Endometrial microvascular endothelial cells (primary cell): ENCODE measurements around the gene XXYLT1. TPM values are rescaled to one million over a fixed set of nuclear protein-coding genes. Genes with fewer than 3 reads are reported as not detected.

Experiments
- in situ Hi-C: cut with HindIII; loops from 2 replicates; pipeline ENCODE4 v1.10.0; 2017; ENCODE audit warnings: low sequenced_read_pairs, low pct_unique_long_range_greater_than_20kb; ENCODE audit errors: inconsistent ontology term
- total RNA-seq: library from RNA; depleted of rRNA; stranded (reverse); fragments of >200 nt; gene quantifications from one replicate; pipeline ENCODE4 v1.2.3, GENCODE V29; 2015; ENCODE audit errors: inconsistent ontology term

XXYLT1 gene
- total RNA-seq, 1 donor from 2014 or later = 63.7 TPM

DNA sequence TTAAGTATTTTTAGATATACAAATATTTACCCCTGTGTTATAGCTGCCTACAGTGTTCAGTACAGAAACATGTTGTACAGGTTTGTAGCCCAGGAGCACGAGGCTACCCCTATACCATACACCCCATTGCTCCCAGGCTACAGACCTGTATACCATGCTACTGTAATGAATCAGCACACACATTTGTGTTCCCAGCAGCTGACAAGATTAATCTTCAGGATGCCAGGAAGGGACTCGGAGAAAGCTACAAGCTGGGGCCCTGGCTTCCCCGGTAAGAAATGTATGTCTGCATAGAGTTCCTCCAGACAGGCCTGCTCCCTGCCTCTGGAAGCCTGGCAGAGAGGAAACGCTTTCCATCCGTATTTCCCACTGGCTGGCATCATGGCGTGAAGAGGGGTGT is 136.5 kb downstream of the XXYLT1 start:
- in situ Hi-C loops = no loop called here

DNA sequence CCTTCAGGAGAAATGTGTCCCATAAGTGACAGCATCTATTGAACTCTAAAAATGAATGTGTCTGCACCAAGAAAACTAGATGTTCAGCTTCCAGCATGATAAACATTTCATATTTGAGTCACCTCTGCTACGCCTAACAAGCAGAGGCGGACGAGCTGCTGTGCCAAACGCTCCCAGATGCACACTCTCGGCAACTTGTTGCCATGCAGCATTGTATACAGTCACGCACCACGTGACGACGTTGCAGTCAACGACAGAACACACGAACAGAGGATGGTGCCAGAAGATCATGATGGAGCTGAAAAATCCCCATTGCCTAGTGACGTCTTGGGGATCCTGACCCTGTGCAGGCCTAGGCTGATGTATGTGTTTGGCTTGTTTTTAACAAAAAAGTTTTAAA is 137.5 kb downstream of the XXYLT1 start:
- in situ Hi-C loops = no loop called here

DNA sequence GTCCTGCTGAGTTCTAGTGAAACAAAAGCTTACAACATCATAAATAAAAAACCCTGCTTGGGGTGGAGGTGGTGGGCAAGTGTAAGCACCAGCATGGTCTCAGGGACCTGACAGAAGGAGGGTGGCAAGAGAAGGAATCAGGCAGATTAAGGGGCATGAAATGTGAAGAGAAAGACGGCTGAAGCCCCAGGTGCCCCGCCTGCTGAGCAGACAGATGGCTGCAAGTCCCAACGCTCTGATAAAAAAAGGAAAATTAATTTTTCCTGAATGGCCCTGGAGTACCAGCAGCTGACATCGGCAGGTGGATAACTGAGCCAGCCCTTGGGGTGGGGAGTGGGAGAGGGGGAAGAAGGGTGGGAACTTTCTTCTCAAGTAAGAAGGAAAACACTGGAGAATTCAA is 137.9 kb downstream of the XXYLT1 start:
- in situ Hi-C loops = no loop called here

DNA sequence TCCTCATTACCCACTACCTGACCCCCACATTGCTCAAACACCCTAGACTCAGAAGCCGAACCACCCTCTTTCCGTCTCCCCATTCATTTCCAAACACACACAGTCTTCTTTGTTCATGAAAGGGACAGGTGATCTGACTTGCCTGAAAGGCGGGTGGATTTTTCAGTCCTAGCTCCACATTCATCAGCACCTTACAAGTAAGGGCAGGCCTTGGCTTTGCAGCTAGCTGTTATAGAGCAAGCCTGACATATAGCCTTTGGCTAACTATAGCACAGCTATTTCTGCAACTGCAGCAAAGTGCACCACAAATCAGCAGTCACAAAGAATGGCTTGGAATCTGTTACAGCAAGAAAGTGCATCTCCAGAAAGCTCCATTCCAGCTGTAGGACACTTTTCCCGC is 139.8 kb downstream of the XXYLT1 start:
- in situ Hi-C loops = no loop called here

DNA sequence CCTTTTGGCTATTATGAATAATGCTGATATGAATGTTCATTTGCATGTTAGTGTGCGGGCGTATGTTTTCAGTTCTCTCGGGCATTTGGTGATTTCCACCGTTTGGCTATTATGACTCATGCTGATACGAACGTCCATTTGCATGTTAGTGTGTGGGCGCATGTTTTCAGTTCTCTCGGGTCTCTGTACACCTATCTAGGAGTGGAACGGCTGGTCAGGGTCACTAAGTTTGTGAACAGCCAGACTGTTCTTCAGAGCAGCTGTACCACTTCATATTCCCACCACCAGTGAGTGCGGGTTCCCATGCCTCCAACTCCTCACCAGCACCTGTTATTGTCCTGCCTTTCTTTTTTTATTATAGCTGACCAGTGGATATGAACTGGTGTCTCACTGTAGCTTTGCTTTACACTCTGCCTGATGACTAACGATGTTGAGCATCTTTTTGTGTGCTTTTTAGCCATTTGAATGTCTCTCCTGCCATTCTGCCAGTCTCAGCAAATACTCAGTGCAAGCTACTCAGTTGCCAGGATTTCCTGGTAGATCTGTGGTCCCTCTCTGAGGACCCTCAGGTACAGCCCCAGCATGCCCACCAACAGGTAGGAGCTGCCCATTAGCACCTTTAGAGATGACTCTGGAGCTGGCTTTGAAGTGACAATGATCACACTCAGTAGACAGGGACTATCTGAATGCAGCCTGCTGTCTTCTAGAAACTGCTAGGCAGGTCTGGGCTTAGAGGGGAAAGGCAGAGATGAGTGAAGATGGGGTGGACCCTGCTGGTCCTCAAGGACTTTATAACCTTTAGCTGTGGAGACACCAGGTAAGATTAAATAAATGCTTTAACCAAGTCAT is 141.1 kb downstream of the XXYLT1 start:
- in situ Hi-C loops = no loop called here

DNA sequence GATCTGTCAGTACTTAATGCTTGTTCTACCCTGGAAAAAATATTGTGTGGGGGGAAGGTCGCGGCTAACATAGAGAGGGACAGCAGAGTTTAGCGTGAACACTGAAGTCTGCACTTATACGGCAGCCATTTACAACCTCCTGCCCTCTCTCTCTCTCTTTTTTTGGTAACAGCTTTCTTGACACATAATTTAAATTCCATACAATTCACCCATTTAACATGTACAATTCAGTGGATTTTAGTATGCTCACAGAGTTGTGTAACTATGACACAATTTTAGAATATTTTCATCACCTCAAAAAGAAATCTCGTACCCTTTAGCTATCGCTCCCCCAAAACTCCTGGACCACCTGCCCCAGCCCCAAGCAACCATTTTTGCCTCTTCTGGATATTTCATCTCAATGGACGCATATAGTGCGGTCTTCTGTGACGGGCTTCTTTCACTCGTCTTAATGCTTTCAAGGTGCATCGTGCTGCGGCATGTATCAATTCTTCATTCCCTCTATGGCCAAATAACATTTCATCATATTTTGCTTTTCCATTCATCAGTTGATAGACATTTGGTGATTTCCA is 141.8 kb downstream of the XXYLT1 start:
- in situ Hi-C loops = no loop called here

DNA sequence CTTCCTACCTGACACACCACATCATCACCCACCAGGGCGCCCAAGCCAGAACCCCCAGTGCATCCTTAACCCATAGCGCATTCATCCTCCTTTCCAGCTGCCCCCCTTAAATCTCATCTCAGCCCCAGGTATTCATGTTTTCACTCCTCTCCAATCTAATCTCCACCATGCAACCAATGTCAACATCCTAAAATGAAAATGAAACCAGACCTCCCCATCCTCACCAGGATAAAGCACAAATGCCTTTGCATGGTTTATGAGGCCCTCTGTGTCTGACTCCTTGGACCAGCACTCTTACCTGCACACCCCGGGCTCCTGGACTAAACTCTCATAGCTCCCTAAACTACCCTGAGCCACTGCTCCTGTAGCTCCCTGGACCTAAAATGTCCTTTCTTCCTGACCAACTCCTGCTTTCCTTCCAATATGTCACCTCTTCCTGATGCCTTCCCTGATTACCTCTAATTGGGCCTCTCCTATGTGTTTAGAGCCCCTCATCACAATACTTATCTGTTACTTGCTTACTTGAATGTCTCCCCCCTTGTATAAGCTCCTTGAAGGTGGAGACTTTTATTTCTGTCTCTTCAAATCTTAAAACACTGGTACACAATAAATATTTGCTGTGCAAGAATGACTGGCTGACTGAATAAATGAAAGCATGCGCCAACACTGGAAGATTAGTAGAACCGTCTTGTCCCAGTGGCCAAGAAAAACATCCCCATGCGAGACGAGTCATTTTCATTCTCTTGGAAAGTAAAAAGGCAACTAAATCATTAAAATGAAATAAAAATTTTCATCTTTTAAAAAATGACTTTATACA is 142.5 kb downstream of the XXYLT1 start:
- in situ Hi-C loops = no loop called here

DNA sequence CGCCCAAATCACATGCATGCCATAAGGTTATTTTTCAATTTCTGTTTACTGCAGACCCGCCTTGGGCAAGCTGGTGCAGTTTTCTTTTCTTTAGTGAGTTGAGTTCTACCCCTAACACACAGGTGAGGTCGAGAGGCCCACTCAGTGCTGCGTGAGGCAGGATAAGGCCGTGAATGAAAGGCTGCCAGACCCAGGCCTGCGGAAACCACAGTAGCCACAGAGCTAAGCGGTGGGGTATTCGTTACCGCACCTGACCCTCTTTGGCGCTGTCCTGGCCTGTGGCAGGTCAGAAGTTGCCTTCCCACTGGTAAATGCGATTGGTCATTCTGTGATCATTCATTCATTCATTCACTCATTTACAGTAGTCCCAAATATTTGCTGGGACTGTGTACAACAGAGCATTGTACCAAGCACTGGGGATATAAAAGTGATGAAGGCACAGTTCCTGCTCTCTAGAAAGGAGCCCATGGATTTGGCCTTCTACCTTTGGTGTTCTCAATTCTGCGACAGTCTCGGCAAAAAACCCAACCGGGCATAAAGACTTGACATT is 144.8 kb downstream of the XXYLT1 start:
- in situ Hi-C loops = no loop called here

DNA sequence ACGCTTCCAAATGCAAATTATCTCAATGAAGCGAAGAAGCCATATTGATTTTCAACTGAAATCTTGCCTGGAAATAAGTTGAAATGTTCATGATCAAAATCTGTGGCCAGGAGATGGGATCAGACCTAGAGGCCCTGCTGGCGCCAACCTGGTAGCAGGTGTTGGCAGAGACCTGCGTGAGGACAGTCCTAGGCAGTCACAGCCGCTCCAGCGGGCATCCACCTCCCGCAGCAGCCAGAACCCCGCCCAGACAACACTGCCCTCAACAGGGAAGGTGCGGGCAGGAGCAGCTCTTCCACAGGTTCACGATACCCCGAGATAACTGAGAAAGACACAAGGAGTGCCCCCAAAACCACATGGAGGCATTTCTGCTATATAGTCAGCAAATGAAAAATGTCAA is 145.3 kb downstream of the XXYLT1 start:
- in situ Hi-C loops = no loop called here

DNA sequence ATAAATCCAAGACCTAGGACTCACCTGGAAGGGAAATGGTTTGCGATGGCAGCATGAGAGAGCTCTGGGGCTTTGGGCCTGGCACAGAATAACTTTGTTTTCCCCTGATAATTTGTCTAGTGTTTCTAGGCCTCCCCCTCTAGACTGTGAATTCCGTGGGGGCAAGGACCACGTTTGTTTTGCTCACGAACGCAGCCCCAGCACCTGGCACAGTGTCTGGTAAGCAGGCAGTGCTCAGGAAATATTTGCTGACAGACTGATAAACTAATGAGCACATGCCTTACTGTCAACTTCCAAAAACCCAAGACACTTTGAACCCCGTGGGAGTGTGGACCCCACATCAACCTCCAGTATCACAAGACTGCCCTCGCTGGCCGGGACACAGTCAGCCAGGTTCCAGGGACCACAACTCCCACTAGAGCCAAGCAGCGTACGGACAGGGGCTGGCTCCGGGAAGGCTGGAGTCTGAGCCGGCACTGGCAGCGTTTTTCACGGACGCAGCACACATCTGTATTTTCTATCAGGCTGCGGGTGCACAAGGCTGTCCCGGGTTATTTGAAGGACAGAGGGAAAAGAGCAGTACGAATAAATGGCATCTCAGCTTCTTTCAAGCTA is 146.5 kb downstream of the XXYLT1 start:
- in situ Hi-C loops = no loop called here

DNA sequence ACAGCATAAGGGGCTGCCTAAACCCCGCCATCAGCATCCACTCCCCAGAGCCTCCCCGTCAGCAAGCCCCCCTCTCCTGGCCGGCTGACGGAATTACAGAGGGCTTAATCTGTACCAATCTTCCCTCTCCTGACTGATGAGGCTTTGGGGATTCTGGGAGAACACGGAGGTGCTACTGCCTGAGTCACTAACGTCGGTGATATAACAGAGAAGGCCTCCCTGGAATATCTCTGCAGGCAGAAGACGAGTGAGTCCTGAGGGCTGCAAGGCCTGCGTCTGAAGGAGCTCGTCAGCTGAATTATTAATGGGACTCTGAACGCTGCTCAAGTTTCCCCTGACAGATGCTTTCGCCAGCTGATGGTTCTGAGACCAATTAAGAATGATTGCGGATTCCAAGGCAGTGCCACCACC is 147.7 kb downstream of the XXYLT1 start:
- in situ Hi-C loops = no loop called here

DNA sequence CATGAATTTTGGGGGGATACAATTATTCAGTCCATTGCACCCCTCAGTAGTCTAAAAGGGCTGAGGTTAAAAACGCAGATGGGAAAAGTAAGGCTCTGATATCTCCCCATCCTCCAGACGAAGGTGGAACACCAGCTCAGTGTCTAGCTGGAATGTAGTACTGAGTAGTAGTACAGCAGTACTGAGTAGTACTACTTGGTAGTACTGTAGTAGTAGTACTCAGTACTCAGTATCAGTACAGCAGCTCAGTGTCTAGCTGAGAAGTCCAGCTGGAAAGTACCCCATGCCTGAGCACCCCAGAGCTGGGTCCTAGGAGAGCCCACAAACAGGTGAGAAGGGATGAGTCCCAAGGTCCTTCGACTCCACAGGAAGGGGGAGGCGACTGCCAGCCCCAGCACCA is 148.7 kb downstream of the XXYLT1 start:
- in situ Hi-C loops = no loop called here

DNA sequence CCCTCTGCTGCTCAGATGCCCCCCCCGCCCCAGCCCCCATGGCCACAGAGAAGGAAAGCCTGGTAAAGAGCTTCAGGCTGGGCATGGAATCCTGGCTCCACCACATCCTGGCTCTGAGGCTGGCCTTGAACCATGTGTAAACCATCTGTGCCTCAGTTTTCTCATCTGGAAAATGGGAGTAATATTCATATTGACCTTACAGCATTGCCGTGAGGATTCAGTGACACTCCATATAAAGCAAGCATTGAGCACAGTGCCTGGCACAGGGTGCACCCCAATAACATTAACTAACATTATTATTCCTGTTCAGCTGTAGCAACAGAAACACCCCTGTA is 150.7 kb downstream of the XXYLT1 start:
- in situ Hi-C loops = no loop called here

DNA sequence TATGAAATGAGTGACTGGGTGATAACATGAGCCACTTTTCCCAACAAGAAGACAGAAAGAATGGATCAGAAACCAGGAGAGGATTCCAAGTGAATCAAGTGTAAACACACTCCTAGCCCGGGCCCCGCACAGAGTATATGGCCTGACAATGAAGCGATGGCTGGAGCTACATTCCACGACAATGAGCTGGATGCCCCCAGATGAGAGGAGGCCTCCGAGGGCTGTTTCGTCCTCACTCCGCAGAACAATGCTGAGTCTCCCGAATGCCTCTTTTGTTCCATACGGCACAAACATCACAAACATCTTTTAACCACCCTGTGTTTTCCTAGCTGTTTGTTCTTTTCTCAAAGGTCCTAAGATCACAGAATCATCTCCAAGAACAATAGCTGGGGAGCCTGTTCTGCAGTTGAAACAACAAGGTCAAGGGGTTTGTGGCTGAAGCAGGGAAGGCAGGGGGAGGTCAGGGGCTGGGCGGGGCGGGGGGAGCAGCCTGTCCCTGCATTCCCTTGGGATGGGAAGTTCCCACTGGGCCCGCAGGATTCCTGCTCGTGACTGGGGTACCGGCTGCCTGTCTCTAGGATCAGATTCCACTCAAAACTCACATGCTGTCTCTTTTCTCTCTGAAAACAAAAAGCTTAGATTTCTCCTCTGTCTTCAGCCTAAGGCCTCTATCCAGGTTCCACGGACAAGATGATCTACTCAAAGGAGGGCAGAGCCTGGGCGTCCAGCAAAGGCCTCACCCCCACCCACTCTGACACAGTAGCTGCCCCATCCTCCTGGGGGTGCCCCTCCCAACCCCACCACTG is 151.3 kb downstream of the XXYLT1 start:
- in situ Hi-C loops = no loop called here

DNA sequence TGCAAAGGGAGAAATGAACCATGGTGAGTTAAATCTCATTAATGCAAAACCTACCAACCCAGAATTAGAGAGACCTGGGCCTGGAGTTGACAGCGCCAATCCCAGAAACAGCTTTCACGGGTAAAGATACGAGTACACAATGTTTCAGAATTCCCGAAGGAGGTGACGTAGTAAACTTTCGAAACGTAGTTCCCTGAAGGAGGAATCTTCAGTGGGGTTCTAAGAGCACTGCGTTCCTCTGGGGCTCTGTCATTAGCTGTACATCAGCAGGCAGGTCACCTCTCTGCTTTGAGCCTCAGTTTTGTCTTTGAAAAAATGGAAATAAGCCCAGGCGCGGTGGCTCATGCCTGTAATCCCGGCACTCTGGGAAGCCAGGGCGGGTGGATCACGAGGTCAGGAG is 152.3 kb downstream of the XXYLT1 start:
- in situ Hi-C loops = no loop called here

DNA sequence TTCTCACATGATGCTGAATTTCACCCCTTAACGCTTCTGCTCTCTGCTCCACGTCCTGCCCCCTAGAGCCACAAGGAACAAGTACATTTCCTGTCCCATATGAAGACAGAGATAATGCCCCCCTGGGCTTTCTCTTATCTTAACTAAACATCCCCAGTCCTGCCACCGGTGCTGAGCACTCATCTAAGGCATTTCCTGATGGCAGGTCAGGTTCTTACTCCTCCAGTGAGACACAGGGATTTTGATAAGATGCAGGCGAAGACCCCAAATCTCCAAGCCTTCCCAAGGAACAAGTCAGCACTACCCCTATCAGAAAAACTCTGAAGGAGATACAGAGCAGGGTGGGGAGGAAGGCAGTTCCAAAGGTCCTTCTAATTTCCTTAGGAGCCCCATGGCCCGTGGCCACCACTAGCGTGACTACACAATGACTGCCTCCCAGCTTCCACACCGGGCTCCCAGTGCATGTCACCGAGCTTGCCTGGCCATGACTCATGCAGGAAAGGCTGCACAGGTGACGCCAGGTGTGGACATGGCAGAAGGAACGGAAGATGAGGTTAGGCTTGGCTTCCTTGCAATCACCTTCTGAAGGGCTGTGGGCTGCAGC is 152.9 kb downstream of the XXYLT1 start:
- in situ Hi-C loops = no loop called here

DNA sequence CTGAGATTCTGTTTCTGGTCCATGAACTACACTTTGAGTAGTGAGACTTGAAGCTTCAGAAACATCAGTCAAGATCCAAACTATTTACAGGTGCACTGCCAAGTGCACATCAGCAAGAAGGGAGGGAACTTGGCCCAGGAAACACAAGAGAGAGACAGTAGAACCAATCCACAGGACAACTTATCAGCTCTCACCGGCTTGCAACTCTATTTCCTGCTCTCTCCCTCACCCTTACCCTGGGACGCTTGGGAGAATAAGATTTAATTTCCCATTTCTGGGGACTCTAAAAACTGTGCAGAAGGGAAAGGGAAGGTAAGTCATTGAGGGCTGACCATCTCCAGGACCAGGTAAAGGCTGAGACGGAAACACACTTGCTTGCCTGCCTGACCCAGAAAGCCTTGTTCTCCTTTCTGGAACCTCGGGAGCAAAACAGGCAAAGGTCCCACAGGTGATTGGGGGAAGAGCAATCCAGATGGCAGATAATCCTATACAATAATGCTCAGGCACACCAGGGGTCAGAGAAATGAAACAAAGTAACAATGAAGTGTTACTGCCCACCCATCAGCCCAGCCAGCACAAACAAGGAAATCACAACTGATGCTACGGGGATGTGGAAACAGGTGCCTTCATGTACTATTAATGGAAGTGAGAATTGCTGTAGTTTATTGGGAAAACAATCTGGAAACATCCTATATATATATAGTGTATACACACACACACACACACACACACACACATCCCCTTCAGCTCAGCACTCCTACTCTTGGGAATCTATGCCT is 154.4 kb downstream of the XXYLT1 start:
- in situ Hi-C loops = no loop called here
